NB4 (cell line): ENCODE measurements around the gene GCK.

ENCODE experiments used
- CTCF ChIP-seq: IDR thresholded peaks from one replicate; pipeline ENCODE4 v1.5.1; 2012; ENCODE audit warnings: low read depth, low read length
- POLR2A ChIP-seq: IDR thresholded peaks from 2 replicates; pipeline ENCODE4 v1.6.1; 2011; ENCODE audit warnings: mild to moderate bottlenecking; ENCODE audit not compliant: insufficient read length; ENCODE audit errors: extremely low read depth

- no peak for TF ChIP-seq CTCF
- TF ChIP-seq POLR2A, result no peak
These were observed 31.0 kb downstream of the GCK start for GRCh38 chr7:44158096-44158872.
